ENCODE measurements around the gene MB21D2.

The MB21D2 gene

DNA sequence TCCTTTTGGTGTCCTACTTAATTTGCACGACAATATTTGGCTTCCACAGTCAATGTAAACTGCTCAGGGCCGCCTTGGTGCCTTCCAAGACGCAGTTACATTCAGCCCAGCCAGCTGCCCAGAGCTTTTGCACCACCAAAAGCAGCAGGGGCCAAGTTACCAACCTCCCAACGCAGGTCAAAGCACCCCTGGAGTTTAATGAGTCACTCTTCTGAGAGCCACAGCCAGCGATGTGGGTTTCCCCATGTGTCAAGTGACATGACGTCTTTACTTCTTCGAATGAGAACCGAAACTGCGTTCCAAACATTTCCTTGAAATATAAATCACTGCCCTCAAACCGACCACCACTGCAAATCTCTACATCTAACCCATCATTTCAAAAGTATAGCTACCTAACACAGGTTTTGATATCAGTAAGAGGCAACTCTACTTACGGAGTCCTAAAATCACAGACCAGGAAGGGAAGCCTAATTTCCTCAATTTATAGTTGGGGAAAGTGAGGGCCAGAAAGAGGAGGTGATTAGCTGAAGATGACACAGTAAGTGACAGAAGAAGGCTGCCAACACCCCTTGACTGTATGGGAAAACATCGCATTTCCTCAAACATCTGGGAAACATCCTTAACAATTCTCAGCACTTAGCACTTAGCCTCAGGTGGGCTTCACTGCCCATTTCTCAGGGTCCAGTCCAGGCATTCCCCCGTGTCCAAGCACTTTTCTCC lies 24.5 kb downstream of the MB21D2 start:
- ChIA-PET CTCF (interaction anchor here (0.9 to 9.5 kb wide), 9 partner anchors 9 to 147 kb away, joined by 3 to 95 read pairs (median 6); partner anchors contain the start of gene MB21D2), POLR2A (interaction anchor here (1.2 to 1.5 kb wide), 4 partner anchors 12 to 28 kb away, joined by 4 to 6 read pairs (median 4); no protein-coding TSS in a partner anchor)
- peak; percentile 75 for DNase-seq (ENCODE audit: extremely low spot score)
- TF ChIP-seq, protein P1, sequence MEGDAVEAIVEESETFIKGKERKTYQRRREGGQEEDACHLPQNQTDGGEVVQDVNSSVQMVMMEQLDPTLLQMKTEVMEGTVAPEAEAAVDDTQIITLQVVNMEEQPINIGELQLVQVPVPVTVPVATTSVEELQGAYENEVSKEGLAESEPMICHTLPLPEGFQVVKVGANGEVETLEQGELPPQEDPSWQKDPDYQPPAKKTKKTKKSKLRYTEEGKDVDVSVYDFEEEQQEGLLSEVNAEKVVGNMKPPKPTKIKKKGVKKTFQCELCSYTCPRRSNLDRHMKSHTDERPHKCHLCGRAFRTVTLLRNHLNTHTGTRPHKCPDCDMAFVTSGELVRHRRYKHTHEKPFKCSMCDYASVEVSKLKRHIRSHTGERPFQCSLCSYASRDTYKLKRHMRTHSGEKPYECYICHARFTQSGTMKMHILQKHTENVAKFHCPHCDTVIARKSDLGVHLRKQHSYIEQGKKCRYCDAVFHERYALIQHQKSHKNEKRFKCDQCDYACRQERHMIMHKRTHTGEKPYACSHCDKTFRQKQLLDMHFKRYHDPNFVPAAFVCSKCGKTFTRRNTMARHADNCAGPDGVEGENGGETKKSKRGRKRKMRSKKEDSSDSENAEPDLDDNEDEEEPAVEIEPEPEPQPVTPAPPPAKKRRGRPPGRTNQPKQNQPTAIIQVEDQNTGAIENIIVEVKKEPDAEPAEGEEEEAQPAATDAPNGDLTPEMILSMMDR (IDR thresholded peaks at IDR 0.05; ENCODE audit: control extremely low read depth, extremely low read depth, low read depth, missing control alignments): no peak

DNA sequence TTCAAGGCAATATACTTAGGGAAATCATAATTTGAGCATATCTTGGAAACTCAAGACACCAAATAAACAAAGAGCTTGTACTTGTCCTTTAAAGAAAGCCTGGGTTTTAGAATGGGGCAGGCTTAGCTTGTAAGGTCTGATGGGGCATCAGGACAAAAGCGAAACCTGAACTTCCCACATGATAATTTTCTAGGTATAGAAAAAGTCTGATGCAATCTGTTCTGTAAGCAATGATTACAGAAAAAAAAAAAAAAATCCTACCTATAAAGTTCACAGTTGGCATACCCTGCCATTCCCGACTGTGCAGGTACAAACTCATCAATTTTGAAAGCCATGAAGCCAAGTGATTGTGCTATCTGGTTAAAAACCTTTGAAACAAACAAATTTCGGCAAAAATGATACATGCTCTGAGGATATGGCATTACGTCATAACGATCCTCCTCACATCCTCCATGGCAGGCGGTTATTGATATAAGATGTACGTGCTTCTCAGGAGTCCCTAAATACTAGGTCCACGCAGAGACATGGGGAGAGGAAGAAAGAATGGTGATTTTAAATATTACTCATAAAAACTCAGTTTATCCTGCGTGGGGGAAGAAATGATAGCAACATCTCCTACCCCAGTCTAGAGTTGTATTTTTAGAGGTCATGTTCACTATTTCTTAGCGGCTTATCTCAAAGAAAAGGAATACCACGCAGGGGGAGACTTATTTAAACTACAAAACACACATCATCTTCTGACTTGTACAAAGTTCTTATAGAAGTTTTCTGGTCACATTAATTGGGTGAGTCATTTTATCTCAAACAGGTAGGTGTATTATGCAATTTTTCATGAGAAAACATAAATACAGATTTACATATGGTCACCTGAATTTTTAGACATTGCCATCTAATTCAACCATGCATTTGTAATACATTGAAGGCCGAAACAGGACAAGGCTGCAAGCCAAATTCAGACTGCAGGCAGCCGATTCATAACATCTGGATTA lies 27.0 kb downstream of the MB21D2 start:
- ChIA-PET CTCF (interaction anchor here (1.1 to 9.5 kb wide), 12 partner anchors 9 to 77 kb away, joined by 3 to 95 read pairs (median 5); partner anchors contain the start of gene MB21D2), POLR2A (interaction anchor here (0.7 kb wide), 1 partner anchor 19 kb away, joined by 3 read pairs; no protein-coding TSS in a partner anchor)
- TF ChIP-seq, protein P1 (IDR thresholded peaks at IDR 0.05; ENCODE audit: control extremely low read depth, extremely low read depth, low read depth, missing control alignments): no peak
- no peak for DNase-seq (ENCODE audit: extremely low spot score)

DNA sequence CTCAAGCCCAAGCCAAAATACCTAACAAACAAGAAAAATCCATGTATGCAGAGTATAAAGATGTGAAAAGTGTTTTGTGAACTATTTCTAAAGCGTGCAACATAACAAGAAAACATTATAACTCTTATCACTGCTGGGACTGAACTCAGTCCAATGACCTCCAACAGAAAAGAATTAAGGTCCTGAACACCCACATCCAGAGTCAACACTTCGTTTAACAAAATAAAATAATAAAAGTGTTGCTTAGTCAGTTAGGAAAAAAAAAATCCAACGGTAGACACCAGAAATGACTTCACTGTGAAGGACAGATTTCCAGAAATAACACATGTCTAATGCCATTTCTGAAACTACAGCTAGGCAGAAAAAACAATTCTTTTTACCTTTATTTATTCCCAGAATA lies 28.0 kb downstream of the MB21D2 start:
- POLR2A ChIA-PET: interaction anchor here (0.7 kb wide), 1 partner anchor 19 kb away, joined by 3 read pairs; no protein-coding TSS in a partner anchor
- CTCF ChIA-PET: interaction anchor here (1.2 to 3.4 kb wide), 9 partner anchors 8 to 73 kb away, joined by 3 to 23 read pairs (median 6); no protein-coding TSS in a partner anchor
- TF ChIP-seq, protein P1 (IDR thresholded peaks at IDR 0.05; ENCODE audit: control extremely low read depth, extremely low read depth, low read depth, missing control alignments): no peak
- DNase-seq (ENCODE audit: extremely low spot score): no peak

DNA sequence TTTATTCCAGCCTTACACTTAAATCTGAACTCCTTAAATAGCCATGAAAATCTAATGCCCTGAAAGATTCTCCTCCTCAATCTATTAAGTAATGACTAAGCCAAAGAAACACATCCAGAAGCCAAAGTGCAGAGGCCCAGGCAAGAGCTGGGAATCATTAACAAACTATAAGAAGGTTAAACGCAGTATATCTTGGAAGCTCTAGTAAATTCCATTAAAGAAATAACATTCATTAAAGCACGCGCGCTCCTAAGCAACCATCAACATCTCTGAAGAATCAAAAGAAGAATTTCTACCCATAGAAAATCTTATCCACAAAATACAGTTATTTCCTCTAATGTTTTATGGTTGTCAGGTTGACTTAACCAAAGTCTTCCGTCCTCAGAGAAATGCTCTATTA lies 29.5 kb downstream of the MB21D2 start:
- CTCF ChIA-PET: interaction anchor here (0.9 to 3.4 kb wide), 13 partner anchors 10 to 84 kb away, joined by 3 to 23 read pairs (median 5); no protein-coding TSS in a partner anchor
- DNase-seq (ENCODE audit: extremely low spot score): no peak
- TF ChIP-seq, protein P1 (IDR thresholded peaks at IDR 0.05; ENCODE audit: control extremely low read depth, extremely low read depth, low read depth, missing control alignments): no peak
- POLR2A ChIA-PET: no interaction called here

DNA sequence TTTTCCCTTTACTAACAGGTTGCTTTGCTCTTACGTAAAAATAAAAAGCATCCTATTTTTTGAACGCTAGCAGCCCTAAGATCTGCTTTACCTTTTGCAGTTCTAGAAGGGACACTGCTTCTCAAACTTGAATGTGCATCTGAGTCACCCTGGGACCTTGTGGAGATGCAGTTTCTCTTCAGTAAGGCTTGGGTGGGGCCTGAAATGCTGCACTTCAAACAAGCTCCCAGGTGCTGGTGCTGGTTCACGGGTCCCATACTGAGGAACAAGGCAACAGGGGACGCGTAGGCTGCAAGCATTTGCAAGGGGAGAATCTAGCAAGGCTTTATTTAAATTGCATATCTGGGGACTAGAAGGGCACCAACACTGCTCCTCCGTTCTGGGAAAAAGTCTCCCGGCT lies 30.0 kb downstream of the MB21D2 start:
- TF ChIP-seq, protein P1 (IDR thresholded peaks at IDR 0.05; ENCODE audit: control extremely low read depth, extremely low read depth, low read depth, missing control alignments): no peak
- ChIA-PET POLR2A (no interaction called here), CTCF (interaction anchor here (0.9 to 3.4 kb wide), 5 partner anchors 9 to 33 kb away, joined by 4 to 23 read pairs (median 16); no protein-coding TSS in a partner anchor)

DNA sequence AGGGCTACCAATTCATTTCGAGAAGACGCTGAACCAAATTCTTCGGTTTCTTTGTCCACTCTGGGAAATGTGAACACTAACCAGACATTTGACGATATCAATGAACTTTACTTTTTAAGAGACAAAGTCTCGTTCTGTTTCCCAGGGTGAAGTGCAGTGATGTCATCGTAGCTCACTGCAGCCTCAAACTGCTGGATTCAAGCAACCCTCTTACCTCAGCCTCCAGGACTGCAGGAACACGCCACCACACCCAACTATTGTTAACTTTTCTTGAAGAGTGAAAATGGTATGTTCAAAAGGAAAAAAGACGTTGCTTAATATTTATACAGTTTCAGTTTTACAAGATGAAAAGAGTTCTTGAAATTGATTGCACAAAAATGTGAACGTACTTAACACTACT lies 30.6 kb downstream of the MB21D2 start:
- DNase-seq (ENCODE audit: extremely low spot score): no peak
- POLR2A ChIA-PET: interaction anchor here (0.6 kb wide), 1 partner anchor 34 kb away, joined by 3 read pairs; no protein-coding TSS in a partner anchor
- TF ChIP-seq, protein P1 (IDR thresholded peaks at IDR 0.05; ENCODE audit: control extremely low read depth, extremely low read depth, low read depth, missing control alignments): no peak
- CTCF ChIA-PET: interaction anchor here (3.4 kb wide), 2 partner anchors 11 to 24 kb away, joined by 16 to 23 read pairs; no protein-coding TSS in a partner anchor

More for the DNA sequence above, 30.0 kb downstream of the MB21D2 start:
- no peak for DNase-seq (ENCODE audit: extremely low spot score)
